HG03060 (cell line): Measurements from ENCODE around the gene ZSCAN20.

ENCODE experiments used
- ATAC-seq: cut with Tn5 transposase; IDR thresholded peaks from one replicate; pipeline ENCODE4 v1.9.1; 2021; ENCODE audit warnings: low read depth, moderate number of reproducible peaks; ENCODE audit not compliant: unreplicated experiment

ZSCAN20 gene

DNA sequence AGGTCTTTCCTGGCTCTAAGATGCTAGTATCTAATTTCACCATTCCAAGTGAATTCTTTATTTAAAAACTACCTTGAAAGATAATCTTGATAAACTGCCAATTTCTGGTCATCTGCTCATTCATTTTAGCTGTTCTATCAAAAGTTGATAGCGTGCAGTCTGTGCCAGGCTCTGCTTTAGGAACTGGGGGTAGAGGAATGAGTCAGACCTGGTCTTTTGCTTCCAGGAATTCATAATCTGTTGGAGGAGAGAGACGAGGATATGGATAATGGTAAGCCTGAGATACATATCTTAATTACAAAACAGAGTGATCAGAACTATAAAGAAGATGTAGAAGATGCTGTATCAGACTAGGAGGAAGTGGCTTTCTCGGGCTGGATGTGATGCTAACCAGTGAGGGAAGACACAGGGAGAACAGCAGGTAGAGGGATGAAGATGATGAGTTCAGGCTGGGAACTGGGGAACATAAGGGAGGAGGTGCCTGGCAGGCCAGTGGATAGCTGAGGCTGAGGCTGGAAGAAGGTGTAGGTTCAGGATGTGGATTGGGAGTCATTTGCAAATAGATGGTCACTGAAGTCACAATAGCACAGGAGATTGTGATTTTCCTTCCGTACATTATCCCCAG is 29.3 kb upstream of the ZSCAN20 start:
- no peak for ATAC-seq

DNA sequence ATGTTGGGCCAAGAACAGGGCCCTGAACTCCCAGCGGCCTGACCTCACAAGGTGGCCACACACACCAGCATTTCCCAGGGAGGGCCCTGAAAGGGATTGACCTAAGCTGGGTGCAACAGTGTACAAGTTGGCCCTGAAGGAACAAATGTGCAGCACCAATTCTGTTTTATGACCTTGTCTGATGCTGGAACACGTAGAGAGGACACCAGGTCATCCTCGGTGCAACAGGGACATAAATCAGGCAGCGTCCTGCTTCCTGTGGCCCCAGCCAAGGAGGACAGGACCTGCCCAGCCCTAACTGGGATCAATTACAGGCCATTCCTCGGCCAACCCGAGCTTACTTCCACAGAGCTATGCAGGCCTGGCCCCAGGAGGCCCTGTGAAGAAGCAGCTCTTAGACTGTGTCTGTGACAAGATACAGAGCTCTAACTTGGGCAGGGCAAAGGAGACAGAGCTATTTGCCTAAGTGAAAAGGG is 28.7 kb upstream of the ZSCAN20 start:
- ATAC-seq = no peak

DNA sequence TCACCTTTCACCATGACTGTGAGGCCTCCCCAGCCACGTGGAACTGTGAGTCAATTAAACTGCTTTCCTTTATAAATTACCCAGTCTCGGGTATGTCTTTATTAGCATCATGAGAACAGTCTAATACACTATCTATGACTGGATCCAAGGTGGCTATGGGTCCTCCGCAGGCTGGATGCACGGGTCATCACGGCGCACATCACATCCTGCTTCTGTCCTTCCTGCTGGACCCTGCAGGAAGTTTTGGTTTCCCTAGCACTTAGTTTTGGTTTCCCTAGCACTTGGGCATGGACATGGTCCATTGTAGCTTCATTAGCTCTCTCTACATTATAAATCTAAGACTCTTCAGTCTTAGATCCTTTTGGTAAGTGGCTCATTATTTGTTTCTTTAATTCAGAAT is 27.3 kb upstream of the ZSCAN20 start:
- no peak for ATAC-seq

DNA sequence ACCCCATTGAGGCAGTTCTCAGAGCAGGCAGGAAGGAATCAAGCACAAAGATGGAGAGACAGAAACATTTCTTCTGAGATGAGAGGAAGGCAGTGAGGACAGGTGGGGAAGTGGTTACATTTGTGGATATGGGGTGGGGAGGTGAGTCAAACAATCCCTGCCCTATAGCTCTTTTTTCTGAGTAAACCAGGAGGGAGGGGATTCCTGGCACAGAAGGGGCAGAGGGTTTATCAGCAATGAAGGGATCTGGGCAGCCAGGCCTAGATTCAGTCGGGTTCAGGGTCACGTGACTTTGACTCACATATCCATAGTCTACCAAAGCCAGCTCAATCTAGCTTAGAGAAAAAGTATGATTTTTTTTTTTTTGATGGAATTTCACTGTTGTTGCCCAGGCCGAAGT is 25.9 kb upstream of the ZSCAN20 start:
- ATAC-seq = no peak

DNA sequence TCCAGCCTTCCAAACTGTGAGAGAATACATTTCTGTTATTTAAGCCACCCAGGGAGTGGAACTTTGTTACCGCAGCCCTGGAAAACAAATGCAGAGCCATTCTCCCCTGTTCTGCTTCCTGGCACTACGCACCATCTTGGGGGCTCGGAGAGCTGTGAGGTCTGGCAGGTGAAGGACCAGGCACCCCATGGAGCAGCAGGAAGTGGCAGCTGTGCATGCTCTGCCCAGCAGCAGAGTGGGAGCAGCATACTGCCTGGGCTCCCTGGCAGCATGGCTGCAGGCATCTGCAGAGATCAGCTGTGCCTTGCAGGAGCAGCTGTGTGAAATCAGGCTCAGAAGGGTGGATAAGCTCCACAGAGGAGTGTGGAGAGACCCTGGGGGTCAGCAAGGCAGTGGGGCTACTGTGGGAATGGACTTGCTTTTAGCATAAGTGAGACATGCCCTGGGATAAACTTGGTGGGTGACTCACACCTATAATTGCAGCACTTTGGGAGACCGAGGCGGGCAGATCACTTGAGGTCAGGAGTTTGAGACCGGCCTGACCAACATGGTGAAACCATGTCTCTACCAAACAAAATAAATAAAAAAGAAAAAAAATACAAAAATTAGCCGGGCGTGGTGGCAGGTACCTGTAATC is 17.7 kb upstream of the ZSCAN20 start:
- ATAC-seq = no peak

DNA sequence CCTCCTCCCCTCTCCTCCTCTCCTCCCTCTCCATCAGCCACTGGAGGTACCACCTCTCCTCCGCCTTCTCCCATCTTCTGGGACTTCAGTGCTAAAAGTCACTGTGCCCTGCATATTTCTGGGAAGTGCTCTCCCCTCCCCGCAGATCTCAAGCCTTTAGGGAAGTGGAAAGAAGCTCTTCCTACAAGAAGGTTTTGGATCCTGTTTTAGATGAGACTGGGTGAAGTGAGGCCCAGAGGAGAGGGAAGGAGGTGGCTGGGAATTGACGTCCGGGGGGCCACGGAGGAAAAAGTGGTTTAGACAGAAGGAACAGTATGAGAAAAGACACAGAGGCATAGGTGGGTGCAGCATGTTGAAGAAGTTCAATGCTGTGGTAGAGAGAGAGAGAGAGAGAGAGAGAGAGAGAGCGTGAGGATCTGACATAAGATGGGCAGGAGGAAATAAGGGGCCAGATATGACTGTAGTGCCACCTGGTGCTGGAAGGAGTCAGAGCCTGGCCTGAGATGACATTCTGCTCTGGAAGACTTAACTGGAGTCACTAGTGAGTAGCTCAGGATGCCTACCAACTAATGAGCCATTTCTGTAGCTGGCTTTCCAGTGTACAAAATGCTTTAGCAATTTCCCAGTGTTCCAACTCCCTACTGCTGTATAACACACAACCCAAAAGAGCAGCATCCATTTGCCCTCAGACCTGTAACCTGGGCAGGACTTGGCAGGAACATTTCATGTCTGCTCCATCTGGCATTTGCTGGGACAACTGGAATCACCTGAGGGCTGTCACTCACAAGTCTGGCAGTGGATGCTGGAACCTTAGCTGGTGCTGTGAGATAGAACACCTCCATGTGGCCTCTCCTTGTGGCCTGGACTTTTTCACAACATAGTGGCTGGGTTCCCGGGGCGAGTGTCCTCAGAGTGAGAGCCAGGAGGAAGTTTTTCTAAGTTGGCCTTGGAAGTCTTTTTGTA is 16.6 kb upstream of the ZSCAN20 start:
- ATAC-seq = no peak

DNA sequence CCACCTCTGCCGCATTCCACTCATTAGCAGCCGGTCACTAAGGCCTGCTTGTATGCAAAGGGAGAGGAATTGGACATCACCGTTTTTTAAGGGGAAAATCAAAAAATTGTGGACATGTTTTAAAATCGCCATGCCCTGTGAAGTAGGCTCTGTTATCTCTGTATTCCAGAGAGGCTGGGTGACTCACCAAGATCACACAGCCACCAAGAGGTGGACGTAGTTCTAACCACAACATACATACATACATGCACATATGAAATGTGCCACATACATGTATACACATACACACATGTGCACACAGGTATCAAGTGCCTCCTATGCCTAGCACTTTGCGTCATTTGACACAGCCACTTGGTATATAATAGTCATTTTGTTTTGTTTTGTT is 16.0 kb upstream of the ZSCAN20 start:
- ATAC-seq = no peak

DNA sequence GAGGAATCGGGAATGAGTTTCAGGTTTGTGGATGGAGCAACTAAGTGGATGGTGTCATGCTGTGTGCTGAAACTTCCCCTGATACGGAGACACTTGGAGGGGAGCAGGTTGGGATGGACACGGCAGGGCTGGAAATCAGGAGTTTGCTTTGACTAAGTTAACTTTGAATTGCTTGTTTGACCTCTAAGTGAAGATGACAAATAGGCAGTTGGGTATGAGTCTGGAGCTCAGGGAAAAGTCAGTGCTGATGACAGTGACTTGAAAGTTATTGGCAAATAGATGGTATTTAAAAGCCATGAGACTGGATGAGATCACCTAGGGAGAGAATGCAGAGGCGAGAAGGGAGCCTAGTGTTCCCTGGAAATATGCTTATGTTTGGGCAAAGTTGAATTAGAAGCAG is 12.8 kb upstream of the ZSCAN20 start:
- no peak for ATAC-seq

DNA sequence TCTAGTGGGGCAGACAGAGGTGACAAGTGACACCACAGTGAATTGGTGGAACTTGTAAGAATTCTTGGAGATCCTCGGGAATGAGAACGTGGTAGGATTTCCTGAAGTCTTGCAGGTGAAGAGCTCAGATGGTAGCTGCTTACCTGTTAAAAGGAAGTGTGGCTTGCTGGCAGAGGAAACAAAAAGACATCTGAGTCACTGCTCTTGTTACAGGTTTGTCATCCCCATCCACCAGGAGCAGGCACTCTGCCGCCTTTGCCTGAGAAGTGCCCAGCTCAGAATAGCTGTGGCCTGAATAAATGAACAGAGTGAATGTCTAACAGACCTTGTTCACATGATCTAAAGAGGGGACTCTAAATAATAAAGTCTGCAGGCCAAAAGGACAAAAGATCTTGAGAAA is 12.3 kb upstream of the ZSCAN20 start:
- ATAC-seq = no peak

DNA sequence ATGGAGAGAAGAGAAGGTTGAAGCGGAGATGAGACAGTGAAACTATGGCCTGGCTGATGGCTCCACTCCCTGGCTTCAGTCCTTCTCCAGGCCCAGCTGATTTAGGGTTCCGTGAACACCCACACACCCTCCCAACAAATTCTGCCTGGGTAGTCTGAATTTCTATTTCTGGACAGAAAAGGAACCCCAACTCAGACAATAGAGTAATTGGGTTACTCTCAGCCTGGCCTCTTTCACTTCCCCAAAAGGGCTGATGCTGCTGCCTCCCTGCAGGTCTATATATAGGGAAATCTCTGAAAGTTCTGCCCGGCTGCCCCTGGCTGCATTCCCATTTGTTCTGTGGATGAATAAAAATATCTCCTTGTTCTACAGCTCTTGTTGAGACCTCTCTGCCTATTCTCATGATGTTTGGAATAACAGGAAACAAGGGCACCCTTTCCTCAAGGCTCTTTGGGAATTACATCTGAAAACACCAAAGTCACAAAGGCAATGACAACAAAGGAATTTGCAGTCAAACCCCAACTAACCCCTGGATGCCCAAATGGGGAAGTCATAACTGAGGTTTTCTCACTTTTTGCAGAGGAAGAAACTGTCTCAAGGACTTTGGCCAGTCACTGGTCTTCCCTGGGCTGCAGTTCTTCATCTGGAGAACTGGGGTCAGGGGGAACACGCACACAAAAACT is 11.4 kb upstream of the ZSCAN20 start:
- peak; percentile 51 for ATAC-seq

DNA sequence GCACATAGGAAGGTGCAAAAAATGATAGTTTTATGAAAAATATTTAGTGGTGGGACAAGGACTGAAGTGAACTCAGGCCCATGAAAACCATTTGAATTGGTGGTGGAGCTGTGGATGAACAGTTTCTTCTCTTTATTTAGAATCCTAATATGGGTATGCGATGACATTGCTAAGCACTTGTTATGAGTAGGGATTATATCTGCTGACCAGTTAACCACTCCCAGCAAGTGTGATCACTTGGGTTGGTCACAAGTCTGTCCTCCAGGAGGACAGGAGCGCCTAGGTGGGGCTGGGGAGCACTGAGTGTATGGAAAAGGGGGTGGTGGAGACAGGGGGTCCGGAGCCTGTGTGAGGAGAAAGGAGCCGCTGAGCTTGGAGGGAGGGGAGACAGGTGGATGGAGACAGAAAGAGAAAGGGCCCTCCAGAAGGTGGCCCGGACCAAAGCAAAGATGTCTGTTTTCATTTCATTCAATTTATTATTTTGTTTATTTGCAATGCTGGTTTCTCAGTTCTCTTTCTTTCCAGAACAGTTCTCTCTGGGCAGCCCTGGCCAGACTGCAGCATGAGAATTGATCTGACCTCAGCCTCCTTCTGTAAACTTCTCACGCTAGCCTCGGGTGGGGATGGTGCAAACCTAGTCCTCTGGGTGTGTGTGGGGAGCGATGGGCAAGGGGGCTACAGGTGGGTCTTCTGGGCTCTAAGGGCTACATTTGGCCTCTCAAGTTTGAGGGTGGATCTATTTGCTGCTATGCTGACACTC is 9.9 kb upstream of the ZSCAN20 start:
- ATAC-seq = no peak

DNA sequence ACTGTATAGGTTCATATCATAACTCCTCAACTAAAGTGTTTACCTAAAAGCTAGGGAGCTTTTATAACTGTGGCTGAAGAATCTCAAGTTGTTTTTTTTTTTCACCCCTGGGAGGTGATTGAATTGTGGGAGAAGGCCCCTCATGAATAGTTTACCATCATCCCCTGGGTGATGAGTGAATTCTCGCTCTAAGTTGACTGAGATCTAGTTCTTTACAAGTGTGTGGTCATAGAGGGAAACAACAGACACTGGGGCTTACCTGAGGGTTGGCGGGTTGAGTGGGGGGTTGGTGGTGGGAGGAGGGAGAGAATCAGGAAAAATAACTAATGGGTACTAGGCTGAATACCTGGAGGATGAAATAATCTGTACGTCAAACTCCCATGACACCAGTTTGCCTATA is 7.9 kb upstream of the ZSCAN20 start:
- no peak for ATAC-seq

DNA sequence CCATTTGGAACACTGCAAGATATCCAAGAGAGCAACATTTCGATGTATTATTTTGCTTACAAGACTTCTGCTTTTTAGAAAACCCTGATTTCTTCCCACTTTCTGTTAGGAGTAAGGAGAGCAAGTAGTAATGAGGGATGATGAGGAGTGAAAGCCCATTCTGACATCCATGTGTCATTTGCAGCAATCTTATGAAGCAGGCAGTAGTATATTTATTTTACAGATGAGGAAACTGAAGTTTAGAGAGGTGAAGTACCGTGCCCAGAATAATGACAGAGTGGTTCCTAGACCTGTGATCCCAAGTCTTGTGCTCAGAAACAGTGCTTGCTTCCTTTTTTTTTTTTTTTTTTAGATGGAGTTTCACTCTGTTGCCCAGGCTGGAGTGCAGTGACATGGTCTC is 7.1 kb upstream of the ZSCAN20 start:
- ATAC-seq = no peak

DNA sequence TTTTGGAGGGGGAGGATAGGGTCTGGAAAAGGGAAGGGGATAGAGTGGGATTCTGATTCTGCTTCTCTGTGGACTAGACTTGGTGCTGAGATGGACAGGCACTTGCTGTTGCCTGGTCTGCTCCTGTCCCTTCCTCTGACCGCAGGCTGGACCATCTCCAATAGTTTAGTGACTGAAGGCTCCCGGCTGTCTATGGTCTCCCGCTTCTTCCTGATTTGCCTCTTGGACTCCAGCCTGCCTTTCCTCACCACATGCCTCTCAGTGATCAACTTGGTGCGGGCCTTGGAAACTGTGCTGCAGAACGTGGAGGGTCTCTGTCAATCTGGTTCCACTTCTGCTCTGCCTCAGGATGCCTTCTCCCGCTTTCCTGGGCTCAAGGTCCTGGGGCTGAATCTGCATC is 6.3 kb upstream of the ZSCAN20 start:
- no peak for ATAC-seq

DNA sequence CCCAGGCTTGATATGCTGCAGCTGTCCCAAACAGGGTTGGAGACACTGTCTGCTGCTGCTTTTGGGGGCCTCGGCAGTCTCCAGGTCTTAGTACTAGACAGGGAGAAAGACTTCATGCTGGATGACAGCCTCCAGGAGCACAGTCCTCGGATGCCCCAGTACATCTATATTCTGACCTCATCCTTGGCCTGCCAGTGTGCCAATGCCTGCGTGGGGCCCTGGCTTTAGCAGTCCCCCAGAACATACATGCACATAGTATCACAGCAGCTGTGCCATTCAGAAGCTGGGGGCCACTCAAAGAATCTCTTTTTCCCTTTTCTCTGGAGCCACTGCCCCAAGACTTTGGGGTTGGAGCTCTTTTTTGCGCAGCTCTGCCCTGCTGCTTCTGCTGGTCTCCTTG is 4.4 kb upstream of the ZSCAN20 start:
- ATAC-seq = no peak

DNA sequence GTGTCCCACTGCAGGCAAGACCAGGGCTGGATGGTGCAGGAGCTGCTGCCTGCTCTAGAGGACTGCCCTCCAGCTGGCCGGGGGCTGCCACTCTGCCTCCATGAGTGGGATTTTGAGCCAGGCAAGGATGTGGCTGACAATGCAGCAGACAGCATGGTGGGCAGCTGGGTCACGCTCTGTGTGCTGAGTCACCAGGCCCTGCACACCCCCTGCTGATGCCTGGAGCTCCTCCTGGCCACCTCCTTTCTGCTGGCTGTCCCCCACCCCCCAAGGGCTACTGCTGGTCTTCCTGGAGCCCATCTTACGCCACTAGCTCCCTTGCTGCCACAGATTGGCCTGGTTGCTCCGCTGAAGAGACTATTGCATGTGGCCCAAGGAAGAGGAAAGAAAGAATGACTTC is 3.9 kb upstream of the ZSCAN20 start:
- ATAC-seq = no peak

DNA sequence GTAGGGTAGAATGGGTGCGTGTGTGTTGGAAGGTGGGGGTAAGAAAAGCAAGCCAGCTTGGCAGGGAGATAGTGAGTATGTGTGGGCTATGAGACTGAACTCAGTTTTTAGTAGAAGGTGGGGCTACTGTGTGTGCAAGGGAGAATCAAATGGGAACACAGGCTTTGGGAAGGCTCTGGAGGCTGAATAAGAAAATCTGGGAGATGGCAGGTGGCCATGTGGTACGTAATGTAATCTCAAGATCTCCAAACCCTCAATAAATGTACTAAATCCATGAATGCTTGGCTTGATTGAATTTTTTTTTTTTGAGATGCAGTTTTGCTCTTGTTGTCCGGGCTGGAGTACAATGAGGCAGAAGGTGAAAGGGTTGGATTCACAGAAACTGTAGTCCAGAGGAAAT is 3.5 kb upstream of the ZSCAN20 start:
- ATAC-seq = no peak

DNA sequence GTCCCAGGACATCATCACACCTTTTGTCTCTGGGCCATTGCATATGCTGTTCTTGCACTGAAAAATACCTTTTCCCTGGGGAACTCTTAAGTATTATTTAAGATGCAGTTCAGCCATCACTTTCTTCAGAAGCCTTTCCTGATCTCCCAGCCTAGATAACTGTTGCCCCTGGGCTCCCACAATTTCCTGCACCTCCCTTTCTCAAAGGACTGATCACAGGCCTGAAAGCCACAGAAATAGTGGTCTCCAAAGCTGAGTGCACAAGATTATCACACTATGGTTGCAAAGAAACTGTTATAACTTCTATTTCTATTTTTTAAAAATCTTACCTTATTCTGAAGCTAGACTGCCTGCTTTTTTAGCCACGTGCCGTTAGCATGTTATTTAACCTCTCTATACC is 2.8 kb upstream of the ZSCAN20 start:
- ATAC-seq = no peak

DNA sequence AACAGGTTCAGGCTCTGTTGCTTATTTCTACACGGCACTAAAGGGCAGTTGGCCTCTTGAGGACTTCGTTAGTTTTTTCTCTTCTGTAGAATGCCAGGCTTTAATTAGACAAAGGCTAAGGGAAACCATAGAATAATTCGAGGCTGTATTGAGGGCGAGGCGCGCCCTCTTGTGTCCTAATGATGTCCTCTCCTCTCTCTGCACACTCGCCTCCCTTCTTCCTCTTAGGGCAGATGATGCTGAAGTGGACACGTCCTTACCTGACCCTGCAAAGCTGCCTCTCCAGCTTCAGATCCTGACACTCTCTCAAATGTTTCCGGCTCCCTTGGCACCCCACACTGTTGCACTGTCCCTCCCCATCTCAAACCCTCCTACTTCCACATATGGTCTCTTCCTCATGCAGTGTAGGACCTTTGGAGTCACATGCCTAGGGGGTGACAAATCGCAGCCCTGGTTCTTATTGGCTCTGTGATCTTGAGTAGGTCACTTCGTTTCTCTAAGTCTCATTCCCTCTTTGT is 1.9 kb upstream of the ZSCAN20 start:
- no peak for ATAC-seq

DNA sequence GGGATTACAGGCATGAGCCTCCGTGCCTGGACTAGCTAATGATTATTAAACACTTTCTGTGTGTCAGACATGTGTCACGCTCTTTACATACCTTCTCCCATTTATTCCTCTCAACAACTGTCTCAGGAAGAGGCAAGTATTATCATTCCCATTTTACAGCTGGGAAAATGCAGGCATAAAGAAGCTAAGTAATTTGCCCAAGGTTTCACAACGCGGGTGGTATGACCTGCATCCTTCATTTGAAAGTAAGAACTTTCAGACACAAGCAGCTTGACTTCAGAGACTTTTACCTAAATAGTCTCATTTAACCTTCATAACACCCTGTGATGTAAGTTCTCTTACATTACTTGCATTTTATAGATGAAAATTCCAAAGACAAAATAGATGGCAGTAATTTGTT is 1.0 kb upstream of the ZSCAN20 start:
- ATAC-seq = no peak
